C4-2B (cell line): Measurements from ENCODE around the gene CERK.

Experiments
- ZFX ChIP-seq: fragments of 450-650 bp; IDR thresholded peaks from 2 replicates; pipeline ENCODE4 v1.6.1; 2017
- TF ChIP-seq, protein P1 (sequence below): fragments of 450-650 bp; conservative IDR thresholded peaks from 2 replicates; pipeline ENCODE4 v1.5.1; 2017; ENCODE audit warnings: mild to moderate bottlenecking

DNA sequence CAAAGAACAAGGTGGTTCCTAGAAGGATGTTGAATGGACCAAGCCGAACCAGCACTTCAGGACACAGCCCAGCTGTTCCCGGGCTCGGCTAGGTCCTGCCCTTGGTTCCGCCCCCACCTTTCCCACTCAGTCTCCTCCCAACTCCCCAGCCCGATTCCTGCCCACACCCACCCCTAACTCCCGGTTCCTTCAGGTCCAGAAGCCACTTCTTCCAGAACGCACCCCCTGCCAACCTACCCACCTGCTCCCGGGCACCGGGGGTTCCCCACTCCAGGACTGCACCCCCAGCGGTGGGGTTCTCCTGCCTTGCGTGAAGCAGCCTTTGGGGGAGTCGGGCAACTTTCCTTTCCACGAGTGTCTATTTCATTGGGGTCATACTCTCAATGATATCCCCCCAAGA, 30.7 kb downstream of the CERK start:
- TF ChIP-seq, protein P1, sequence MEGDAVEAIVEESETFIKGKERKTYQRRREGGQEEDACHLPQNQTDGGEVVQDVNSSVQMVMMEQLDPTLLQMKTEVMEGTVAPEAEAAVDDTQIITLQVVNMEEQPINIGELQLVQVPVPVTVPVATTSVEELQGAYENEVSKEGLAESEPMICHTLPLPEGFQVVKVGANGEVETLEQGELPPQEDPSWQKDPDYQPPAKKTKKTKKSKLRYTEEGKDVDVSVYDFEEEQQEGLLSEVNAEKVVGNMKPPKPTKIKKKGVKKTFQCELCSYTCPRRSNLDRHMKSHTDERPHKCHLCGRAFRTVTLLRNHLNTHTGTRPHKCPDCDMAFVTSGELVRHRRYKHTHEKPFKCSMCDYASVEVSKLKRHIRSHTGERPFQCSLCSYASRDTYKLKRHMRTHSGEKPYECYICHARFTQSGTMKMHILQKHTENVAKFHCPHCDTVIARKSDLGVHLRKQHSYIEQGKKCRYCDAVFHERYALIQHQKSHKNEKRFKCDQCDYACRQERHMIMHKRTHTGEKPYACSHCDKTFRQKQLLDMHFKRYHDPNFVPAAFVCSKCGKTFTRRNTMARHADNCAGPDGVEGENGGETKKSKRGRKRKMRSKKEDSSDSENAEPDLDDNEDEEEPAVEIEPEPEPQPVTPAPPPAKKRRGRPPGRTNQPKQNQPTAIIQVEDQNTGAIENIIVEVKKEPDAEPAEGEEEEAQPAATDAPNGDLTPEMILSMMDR, result no peak
- no peak for TF ChIP-seq ZFX
